GM23338 (cell line): ENCODE results near the gene SLC22A3. TPM values are rescaled to one million over a fixed set of nuclear protein-coding genes. Genes with fewer than 3 reads are reported as not detected.

ENCODE experiments used
- ATAC-seq: fragments of 200-7000 bp; cut with Tn5 transposase; 3 replicates; pipeline ENCODE4 v1.9.1; 2020
- DNase-seq: peaks from one replicate; pipeline ENCODE4 v3.0.0-alpha.2; 2015; ENCODE audit warnings: low spot score
- H2AFZ ChIP-seq: fragments of 200-600 bp; sonication (generic); 2 replicates; pipeline ENCODE4 v1.8.0; 2016; ENCODE audit warnings: antibody characterized with exemption, mild to moderate bottlenecking, moderate library complexity
- H3F3A ChIP-seq: fragments of 200-600 bp; sonication (generic); replicated peaks from 2 replicates; pipeline ENCODE4 v1.8.0; 2017; ENCODE audit warnings: antibody characterized with exemption, mixed run types, low read depth
- H3K27ac ChIP-seq: fragments of 200-600 bp; sonication (generic); 2 replicates; pipeline ENCODE4 v1.6.1; 2016; ENCODE audit warnings: low read depth
- H3K27me3 ChIP-seq: fragments of 200-600 bp; sonication (generic); 2 replicates; pipeline ENCODE4 v1.8.0; 2016; ENCODE audit warnings: mild to moderate bottlenecking, mixed run types, moderate library complexity; ENCODE audit not compliant: insufficient read depth
- H3K36me3 ChIP-seq: fragments of 200-600 bp; sonication (generic); 2 replicates; pipeline ENCODE4 v1.8.0; 2016; ENCODE audit warnings: mild to moderate bottlenecking; ENCODE audit not compliant: insufficient read depth
- H3K4me1 ChIP-seq: fragments of 200-600 bp; sonication (generic); 2 replicates; pipeline ENCODE4 v1.8.0; 2016; ENCODE audit warnings: mild to moderate bottlenecking, moderate library complexity; ENCODE audit not compliant: insufficient read depth
- H3K4me2 ChIP-seq: fragments of 200-600 bp; sonication (generic); 2 replicates; pipeline ENCODE4 v1.7.1; 2017; ENCODE audit warnings: mixed run types
- H3K4me3 ChIP-seq: fragments of 200-600 bp; sonication (generic); 2 replicates; pipeline ENCODE4 v1.6.1; 2016; ENCODE audit warnings: mixed run types
- H3K79me2 ChIP-seq: fragments of 200-600 bp; sonication (generic); replicated peaks from 2 replicates; pipeline ENCODE4 v1.8.0; 2017; ENCODE audit warnings: mild to moderate bottlenecking; ENCODE audit not compliant: insufficient read depth
- H3K9me2 ChIP-seq: fragments of 200-600 bp; sonication (generic); 2 replicates; pipeline ENCODE4 v1.8.0; 2017; ENCODE audit not compliant: insufficient read depth
- H4K20me1 ChIP-seq: fragments of 200-600 bp; sonication (generic); replicated peaks from 2 replicates; pipeline ENCODE4 v1.8.0; 2017; ENCODE audit warnings: mild to moderate bottlenecking; ENCODE audit not compliant: insufficient read depth
- H3K27ac Mint-ChIP-seq: 2 replicates; pipeline ENCODE4 v1.8.0; 2020; ENCODE audit warnings: inconsistent platforms, mild to moderate bottlenecking, moderate library complexity, mixed read lengths
- H3K27me3 Mint-ChIP-seq: 3 replicates; pipeline ENCODE4 v1.8.0; 2022; ENCODE audit warnings: low read depth, mild to moderate bottlenecking, moderate library complexity, mixed read lengths, inconsistent platforms; ENCODE audit not compliant: insufficient read depth, poor library complexity
- H3K36me3 Mint-ChIP-seq: 3 replicates; pipeline ENCODE4 v1.8.0; 2021; ENCODE audit warnings: low read depth, mild to moderate bottlenecking, inconsistent platforms, moderate library complexity, mixed read lengths
- H3K4me1 Mint-ChIP-seq: 3 replicates; pipeline ENCODE4 v1.8.0; 2020; ENCODE audit warnings: mild to moderate bottlenecking, inconsistent platforms, mixed read lengths
- H3K4me3 Mint-ChIP-seq: 3 replicates; pipeline ENCODE4 v1.8.0; 2021; ENCODE audit warnings: moderate library complexity, mild to moderate bottlenecking, inconsistent platforms, mixed read lengths
- H3K9me3 Mint-ChIP-seq: 3 replicates; pipeline ENCODE4 v1.8.0; 2020; ENCODE audit warnings: moderate library complexity, mild to moderate bottlenecking, inconsistent platforms, mixed read lengths
- ZNF114 ChIP-seq: fragments of 250-450 bp; sonication (Bioruptor Pico); IDR thresholded peaks from 2 replicates; pipeline ENCODE4 v1.5.0; 2020; ENCODE audit warnings: mild to moderate bottlenecking, moderate library complexity
- polyA plus RNA-seq: library from polyadenylated mRNA; unstranded; fragments of >200 nt; fragmentation: Nextera tagmentation; extraction: Ambion mirVana; gene quantifications from 2 replicates; pipeline ENCODE4 v1.2.1, GENCODE V29; 2016
- total RNA-seq: library from RNA; depleted of rRNA; stranded (reverse); fragments of >200 nt; shearing (Covaris generic); gene quantifications from 2 replicates; pipeline ENCODE4 v1.2.3, GENCODE V29; 2014
- TF ChIP-seq, protein P1 (sequence below), 2 experiments: fragments of 200-600 bp in 1 of 2; sonication (generic) in 1 of 2; conservative IDR thresholded peaks; 2 replicates each; pipeline versions ENCODE4 v1.5.1 to v1.6.1; 2016 to 2017; ENCODE audit warnings: antibody characterized with exemption in 2 of 2, low read depth in 2 of 2, mild to moderate bottlenecking in 2 of 2, moderate library complexity in 1 of 2
- TF ChIP-seq, protein P2 (sequence below): fragments of 250-450 bp; sonication (Bioruptor Pico); IDR thresholded peaks from 2 replicates; pipeline ENCODE4 v1.5.0; 2020; ENCODE audit warnings: mild to moderate bottlenecking, moderate library complexity
- TF ChIP-seq, protein P3 (sequence below): IDR thresholded peaks from 2 replicates; pipeline ENCODE4 v1.6.1; 2016; ENCODE audit warnings: antibody characterized with exemption

Gene SLC22A3
- total and polyA plus RNA-seq, 2 experiments from 2014 or later, result 0.78 to 3.2 TPM

DNA sequence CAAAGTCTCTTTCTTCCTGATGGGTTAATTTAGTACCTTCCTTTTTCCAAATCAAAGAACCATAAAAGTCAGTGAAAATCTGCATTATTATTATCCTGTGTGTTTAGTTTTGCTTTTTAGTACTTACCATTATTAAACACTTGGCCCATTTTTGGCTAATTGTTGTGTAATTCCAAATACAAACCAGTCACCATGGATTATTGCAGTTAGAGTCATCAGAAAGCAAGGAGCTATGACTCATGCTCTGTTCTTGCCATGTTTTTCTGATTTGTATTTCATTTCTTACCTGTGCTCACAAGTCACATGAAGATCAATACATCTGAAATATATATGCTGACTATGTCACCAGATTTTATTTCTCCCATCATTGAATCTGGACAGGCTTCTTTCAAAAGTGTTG is 31.3 kb downstream of the SLC22A3 start:
- H4K20me1 ChIP-seq, result no peaks in the 10 kb centered on the region
- no peaks in the 10 kb centered on the region for H3K27me3 ChIP-seq
- ATAC-seq (no peak), DNase-seq (no peak)
- Mint-ChIP-seq H3K4me1 (no peaks in the 10 kb centered on the region), H3K27ac (no peak overlapping the region), H3K4me3 (no peak overlapping the region), H3K9me3 (peaks cover 7% of the 10 kb centered on the region; the same call in 2 of the 3 replicates), H3K36me3 (no peaks in the 10 kb centered on the region), H3K27me3 (peaks cover 4% of the 10 kb centered on the region)
- no peak overlapping the region for H3K4me3 ChIP-seq
- no peak overlapping the region for H3K27ac ChIP-seq
- H3K9me2 ChIP-seq, result no peaks in the 10 kb centered on the region
- H3K36me3 ChIP-seq, result no peaks in the 10 kb centered on the region
- H3K79me2 ChIP-seq, result no peaks in the 10 kb centered on the region
- H3K4me1 ChIP-seq, result no peaks in the 10 kb centered on the region
- no peak overlapping the region for H3K4me2 ChIP-seq
- H2AFZ ChIP-seq, result no peak overlapping the region
- TF ChIP-seq, protein P1, sequence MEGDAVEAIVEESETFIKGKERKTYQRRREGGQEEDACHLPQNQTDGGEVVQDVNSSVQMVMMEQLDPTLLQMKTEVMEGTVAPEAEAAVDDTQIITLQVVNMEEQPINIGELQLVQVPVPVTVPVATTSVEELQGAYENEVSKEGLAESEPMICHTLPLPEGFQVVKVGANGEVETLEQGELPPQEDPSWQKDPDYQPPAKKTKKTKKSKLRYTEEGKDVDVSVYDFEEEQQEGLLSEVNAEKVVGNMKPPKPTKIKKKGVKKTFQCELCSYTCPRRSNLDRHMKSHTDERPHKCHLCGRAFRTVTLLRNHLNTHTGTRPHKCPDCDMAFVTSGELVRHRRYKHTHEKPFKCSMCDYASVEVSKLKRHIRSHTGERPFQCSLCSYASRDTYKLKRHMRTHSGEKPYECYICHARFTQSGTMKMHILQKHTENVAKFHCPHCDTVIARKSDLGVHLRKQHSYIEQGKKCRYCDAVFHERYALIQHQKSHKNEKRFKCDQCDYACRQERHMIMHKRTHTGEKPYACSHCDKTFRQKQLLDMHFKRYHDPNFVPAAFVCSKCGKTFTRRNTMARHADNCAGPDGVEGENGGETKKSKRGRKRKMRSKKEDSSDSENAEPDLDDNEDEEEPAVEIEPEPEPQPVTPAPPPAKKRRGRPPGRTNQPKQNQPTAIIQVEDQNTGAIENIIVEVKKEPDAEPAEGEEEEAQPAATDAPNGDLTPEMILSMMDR (conservative IDR thresholded peaks at IDR 0.05; ENCODE audit: low read depth in 2 of 2), result no peak
- no peak for TF ChIP-seq ZNF114 (CRISPR knock-in tag)
- TF ChIP-seq, protein P2, sequence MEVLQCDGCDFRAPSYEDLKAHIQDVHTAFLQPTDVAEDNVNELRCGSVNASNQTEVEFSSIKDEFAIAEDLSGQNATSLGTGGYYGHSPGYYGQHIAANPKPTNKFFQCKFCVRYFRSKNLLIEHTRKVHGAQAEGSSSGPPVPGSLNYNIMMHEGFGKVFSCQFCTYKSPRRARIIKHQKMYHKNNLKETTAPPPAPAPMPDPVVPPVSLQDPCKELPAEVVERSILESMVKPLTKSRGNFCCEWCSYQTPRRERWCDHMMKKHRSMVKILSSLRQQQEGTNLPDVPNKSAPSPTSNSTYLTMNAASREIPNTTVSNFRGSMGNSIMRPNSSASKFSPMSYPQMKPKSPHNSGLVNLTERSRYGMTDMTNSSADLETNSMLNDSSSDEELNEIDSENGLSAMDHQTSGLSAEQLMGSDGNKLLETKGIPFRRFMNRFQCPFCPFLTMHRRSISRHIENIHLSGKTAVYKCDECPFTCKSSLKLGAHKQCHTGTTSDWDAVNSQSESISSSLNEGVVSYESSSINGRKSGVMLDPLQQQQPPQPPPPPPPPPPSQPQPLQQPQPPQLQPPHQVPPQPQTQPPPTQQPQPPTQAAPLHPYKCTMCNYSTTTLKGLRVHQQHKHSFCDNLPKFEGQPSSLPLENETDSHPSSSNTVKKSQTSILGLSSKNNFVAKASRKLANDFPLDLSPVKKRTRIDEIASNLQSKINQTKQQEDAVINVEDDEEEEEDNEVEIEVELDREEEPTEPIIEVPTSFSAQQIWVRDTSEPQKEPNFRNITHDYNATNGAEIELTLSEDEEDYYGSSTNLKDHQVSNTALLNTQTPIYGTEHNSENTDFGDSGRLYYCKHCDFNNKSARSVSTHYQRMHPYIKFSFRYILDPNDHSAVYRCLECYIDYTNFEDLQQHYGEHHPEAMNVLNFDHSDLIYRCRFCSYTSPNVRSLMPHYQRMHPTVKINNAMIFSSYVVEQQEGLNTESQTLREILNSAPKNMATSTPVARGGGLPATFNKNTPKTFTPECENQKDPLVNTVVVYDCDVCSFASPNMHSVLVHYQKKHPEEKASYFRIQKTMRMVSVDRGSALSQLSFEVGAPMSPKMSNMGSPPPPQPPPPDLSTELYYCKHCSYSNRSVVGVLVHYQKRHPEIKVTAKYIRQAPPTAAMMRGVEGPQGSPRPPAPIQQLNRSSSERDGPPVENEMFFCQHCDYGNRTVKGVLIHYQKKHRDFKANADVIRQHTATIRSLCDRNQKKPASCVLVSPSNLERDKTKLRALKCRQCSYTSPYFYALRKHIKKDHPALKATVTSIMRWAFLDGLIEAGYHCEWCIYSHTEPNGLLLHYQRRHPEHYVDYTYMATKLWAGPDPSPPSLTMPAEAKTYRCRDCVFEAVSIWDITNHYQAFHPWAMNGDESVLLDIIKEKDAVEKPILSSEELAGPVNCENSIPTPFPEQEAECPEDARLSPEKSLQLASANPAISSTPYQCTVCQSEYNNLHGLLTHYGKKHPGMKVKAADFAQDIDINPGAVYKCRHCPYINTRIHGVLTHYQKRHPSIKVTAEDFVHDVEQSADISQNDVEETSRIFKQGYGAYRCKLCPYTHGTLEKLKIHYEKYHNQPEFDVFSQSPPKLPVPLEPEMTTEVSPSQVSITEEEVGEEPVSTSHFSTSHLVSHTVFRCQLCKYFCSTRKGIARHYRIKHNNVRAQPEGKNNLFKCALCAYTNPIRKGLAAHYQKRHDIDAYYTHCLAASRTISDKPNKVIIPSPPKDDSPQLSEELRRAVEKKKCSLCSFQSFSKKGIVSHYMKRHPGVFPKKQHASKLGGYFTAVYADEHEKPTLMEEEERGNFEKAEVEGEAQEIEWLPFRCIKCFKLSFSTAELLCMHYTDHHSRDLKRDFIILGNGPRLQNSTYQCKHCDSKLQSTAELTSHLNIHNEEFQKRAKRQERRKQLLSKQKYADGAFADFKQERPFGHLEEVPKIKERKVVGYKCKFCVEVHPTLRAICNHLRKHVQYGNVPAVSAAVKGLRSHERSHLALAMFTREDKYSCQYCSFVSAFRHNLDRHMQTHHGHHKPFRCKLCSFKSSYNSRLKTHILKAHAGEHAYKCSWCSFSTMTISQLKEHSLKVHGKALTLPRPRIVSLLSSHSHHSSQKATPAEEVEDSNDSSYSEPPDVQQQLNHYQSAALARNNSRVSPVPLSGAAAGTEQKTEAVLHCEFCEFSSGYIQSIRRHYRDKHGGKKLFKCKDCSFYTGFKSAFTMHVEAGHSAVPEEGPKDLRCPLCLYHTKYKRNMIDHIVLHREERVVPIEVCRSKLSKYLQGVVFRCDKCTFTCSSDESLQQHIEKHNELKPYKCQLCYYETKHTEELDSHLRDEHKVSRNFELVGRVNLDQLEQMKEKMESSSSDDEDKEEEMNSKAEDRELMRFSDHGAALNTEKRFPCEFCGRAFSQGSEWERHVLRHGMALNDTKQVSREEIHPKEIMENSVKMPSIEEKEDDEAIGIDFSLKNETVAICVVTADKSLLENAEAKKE, result no peak
- TF ChIP-seq, protein P3, sequence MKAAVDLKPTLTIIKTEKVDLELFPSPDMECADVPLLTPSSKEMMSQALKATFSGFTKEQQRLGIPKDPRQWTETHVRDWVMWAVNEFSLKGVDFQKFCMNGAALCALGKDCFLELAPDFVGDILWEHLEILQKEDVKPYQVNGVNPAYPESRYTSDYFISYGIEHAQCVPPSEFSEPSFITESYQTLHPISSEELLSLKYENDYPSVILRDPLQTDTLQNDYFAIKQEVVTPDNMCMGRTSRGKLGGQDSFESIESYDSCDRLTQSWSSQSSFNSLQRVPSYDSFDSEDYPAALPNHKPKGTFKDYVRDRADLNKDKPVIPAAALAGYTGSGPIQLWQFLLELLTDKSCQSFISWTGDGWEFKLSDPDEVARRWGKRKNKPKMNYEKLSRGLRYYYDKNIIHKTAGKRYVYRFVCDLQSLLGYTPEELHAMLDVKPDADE, result no peak
- H3F3A ChIP-seq, result no peaks in the 10 kb centered on the region
